GM18520 (cell line): ENCODE data around the gene DBNDD2.

Experiments
- ATAC-seq: cut with Tn5 transposase; IDR thresholded peaks from one replicate; pipeline ENCODE4 v1.9.1; 2021; ENCODE audit not compliant: unreplicated experiment

The DBNDD2 gene

DNA sequence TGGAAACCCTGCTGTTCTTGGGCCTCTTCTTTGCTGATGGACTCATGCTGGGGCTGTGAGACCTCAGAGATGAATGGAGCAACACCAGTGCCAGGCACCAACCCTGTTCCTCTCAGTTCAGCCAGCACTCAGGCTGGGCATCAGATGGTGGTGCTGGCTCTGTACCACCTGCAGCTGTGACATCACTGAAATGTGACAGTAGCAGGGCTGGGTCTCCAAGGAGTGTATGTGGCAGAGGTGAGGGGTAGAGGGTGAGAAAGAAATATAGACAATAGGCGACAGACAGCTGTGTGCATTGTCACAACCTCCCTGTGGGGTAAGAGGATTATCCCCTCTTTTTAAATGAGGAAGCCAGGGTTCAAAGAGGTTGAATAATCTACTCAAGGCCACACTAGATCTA is 29.9 kb upstream of the DBNDD2 start, which contains the start of gene TP53TG5:
TP53TG5 (minus strand) TSS at position 135 of the 400 bp plus-strand sequence; CDS start at position 46, 89 bp downstream.
- ATAC-seq = no peak

DNA sequence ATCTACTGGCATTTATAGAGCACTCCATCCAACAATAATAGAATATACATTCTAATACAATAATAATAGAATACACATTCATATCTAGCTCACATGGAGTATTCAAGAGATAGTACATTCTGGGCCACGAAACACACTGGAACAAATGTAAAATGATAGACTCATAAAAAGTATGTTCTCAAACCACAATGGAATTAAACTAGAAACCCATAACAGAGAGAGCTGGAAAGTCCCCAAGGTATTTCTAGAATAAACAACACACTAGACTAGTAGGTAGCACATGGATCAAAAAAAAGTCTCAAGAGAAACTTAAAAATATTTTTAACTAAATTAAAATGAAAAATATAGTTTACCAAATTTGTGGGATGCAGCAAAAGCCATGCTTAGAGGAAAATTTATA is 20.8 kb upstream of the DBNDD2 start:
- no peak for ATAC-seq

DNA sequence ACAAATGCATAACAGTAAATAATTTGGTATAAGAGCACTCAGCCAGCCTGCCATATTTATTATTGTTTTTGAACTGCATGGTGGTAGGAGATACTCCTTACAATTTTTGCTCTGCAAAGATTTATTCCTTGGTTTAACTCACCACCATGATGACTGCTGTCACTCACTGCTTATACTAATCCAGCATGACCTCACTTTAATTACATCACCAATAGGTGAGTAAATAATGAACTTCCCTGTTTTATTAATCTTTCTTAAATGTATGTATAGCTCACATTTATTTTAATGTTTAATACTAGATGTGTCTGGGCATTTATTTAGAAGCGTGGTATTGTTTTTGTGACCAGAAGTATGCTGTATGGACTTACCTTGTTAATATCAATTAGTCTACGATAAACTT is 17.2 kb upstream of the DBNDD2 start:
- no peak for ATAC-seq

- no peak for ATAC-seq
Measured at GRCh38 chr20:45391559-45391958, 16.5 kb upstream of the DBNDD2 start.

DNA sequence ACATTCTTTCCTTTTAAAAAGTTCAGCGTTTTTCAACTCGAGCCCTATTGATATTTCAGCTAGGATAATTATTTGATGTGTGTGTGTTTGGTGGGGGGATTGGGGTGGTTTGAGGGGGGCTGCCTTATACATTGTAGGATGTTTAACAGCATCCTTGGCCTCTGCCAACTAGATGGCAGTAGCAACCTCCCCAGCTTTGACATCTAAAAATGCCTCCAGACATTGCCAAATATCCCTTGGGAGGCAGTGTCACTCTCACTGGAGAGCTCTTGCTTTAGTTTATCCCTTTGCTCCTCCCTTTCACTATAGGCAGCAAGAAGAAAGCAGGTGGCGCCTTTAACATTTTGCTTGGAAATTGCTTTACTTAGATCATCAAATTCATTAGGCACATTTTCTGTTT is 15.4 kb upstream of the DBNDD2 start:
- no peak for ATAC-seq

DNA sequence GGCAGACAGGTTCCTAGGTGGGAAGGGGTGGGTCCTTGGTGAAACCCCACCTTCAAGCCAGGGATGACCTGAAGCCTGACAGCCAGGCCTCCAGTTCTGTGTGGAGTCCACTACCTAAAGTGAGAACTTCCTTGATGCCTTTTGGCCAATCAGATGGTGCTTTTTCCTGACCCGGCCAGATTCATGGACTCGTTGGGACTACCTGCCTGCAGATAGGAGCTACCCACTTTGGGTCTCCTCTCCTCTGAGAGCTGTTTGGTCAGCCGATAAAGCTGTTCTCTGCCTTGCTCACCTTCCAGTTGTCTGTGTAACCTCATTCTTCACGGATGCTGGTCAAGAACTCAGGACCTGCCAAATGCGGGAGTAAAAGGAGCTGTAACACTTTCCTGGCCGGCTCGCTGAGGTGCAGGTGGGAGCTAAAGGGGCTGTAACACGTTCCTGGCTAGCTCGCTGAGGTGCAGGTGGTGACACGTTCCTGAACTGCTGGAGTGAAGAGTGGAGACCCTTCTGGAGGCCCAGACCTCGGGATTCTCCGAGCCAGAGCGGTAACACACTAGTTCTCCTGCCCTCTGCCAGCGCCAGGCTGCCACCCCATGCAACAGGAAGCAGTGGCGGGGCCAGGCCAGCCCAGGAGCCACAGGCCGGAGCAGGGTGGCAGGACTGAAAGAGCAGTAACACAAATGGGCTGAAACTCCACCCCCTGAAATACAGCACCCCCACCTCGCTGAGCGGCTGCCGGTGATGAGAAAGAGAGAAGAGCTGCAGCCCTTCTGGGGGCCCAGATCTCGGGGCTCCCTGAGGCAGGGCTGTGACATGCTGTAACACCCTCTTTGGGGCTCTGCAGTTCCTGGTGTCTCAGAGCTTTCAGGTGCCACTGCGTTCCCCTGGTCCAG is 13.6 kb upstream of the DBNDD2 start:
- ATAC-seq = no peak

GRCh38 chr20:45395114-45395415 is 13.0 kb upstream of the DBNDD2 start:
- ATAC-seq = no peak

GRCh38 chr20:45399018-45399417 is 9.1 kb upstream of the DBNDD2 start:
- no peak for ATAC-seq

DNA sequence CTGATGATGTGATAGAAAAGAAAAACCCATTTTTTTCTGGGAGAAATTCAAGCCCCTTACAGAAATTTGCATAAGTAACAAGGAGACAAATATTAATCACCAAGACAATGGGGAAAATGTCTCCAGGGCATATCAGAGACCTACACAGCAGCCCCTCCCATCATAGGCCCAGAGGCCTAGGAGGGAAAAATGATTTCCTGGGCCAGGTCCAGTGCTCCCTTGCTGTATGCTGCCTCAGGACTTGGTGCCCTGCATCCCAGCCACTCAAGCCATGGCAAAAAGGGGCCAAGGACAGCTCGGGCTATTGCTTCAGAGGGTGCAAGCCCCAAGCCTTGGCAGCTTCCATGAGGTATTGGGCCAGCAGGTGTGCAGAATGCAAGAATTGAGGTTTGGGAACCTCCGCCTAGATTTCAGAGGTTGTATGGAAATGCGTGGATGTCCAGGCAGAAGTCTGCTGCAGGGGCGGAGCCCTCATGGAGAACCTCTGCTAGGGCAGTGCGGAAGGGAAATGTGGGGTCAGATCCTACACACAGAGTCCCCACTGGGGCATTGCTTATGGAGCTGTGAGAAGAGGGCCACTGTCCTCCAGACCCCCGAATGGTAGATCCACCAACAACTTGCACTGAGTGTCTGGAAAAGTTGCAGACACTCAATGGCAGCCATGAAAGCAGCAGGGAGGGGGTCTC is 7.6 kb upstream of the DBNDD2 start:
- ATAC-seq = no peak

GRCh38 chr20:45402946-45403345 is 5.1 kb upstream of the DBNDD2 start:
- ATAC-seq = no peak

- ATAC-seq = no peak
Measured at GRCh38 chr20:45404438-45404837, 3.7 kb upstream of the DBNDD2 start.

DNA sequence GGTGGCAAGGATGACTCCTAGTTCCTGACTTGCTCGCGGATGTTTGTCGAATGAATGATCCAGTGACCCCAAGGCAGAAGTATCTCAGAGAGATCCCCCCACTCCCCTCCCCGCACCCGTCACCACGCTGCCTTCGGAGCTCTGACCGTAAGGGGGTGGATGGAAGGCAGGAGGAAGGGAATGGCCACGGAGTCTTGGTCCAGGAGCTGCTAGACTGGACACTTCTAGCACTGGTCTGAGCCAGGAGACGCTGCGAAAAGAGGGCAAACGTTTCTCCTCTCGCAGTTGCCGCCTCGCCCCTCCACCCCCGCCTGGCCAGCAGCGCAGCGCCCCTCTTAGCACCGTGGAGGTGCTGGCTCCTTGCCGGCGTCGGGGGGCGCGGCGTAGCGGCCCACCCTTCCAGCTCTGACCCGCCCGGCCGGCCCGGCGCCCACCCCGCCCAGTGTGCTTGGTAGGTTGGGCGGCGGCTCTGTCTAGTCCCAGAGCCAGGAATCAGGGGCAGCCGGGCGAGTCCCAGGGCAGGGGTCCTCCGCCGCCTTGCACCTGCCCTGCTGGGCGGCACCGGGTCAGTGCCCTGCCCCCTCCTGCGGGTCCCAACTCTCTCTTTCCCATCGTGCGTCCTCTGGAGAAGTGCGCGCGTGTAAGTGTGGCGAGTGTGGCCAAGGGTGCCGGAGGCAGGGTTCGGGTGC is 2.4 kb upstream of the DBNDD2 start:
- ATAC-seq = no peak

DNA sequence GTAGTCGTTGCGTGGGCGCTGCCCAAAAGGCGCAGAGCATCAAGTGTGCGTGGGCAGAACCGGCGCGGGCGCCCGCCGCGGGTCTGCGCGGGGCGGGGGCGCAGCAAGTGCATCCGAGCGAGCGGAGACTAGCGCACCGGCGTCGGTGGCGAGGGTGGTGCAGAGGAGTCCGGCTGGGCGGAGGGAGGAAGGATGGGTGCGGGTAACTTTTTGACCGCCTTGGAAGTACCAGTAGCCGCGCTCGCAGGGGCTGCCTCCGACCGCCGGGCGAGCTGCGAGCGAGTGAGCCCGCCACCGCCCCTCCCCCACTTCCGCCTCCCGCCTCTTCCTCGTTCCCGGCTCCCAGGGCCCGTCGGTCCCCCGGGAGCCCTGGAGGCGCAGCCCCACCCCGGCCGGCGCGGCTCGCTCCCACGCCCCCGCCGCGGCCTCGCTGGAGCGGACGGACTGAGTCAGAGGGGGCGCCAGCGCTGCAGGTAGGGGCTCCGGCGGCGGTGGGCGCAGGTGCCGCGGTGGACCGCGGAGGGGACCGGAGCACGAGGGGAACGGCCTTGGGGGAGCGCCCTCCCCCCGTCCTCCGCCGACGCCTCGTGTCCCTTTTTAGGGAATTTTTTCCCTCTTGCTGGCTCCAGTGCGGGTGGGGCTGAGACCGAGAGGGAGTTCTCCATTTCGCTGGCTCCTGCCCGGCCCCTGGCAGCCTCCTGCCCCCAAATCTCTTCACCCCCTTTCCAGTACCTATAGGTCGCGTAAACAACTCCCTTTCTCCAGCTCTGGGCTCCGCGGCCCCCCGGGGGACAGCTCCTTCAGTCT is 1.6 kb upstream of the DBNDD2 start:
- ATAC-seq = no peak

DNA sequence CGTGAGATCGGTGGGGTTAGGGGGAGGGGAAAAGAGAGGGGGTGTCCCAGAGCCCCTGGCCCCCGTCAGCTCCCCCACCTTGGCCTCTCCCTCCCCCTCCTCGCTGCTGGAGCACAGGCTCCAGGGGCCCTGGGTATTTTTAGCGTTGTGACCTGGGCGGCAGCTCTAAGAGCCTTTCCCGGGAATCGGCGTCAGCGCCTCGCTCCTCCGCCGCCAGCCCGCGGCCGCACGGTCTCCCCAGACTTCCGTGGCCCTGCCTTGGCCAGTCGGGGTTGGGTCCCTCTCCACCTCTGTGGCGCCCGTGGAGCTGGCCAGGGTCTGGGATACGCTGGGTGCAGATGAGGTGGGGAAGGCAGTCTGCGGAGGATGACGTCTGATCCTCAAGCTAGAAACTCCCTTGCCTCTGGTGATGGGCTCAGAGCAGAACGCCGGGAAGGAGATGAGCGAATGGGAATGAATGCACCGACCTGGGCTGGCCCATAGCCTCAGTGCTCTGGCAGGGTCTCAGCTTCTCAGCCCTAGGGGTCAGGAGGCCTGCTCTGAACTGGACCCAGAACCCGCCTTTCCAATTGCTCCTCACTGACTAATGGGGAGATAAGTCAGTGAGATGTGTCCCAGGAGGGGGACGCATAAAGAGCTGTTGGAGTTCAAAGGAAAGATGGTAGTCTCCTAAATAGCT is 883 bp upstream of the DBNDD2 start:
- no peak for ATAC-seq

DNA sequence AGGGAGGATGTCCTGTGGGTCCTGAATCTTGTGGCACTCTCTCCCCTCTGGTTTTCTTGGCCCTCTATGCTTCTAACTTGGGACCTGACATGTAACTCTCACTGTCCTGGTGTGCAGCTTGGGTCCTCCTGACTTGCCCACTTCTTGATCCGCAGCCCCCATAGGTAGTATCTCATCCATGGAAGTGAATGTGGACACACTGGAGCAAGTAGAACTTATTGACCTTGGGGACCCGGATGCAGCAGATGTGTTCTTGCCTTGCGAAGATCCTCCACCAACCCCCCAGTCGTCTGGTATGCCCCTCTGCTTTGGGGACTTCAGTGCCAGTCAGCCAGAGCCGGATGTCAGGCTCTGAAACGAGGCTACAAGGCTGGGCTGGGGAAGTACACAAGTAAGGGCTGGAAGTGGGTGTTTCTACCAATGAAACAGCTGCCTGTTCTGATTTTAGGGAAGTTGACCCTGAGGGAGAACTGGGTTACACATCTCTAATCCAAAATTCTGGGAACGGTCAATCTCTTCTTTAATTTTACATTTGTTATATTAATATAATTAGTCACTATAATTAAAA is 641 bp downstream of the DBNDD2 start:
- ATAC-seq = no peak

DNA sequence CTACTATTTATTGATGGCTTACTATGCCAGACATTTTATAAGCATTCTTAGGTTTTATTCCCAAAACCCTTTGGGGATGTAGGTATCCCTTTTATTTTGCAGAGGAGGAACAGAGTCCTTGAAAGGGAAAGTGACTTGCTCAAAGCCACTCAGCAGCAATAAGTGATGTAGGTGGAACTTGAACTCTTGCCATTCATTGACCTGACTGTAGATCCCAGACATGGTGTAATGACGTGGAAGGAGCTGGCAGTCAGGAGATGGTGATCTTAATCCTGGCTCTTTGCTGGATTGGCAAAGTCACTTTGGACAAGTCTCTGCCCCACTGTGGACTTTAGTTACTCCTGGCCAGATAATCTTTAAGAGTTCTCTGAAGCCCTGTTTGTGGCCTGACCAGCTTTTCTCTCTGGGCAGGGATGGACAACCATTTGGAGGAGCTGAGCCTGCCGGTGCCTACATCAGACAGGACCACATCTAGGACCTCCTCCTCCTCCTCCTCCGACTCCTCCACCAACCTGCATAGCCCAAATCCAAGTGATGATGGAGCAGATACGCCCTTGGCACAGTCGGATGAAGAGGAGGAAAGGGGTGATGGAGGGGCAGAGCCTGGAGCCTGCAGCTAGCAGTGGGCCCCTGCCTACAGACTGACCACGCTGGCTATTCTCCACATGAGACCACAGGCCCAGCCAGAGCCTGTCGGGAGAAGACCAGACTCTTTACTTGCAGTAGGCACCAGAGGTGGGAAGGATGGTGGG is 1.6 kb downstream of the DBNDD2 start:
- no peak for ATAC-seq

GRCh38 chr20:45410887-45411286 is 2.8 kb downstream of the DBNDD2 start:
- ATAC-seq = no peak

- ATAC-seq = no peak
Measured at GRCh38 chr20:45412653-45413052, 4.6 kb downstream of the DBNDD2 start.

GRCh38 chr20:45413479-45413878 is 5.4 kb downstream of the DBNDD2 start:
- ATAC-seq = no peak
